ENCODE measurements around the gene TSEN2.

GRCh38 chr3:12473511-12473910, 10.8 kb upstream of the TSEN2 start:
- TF ChIP-seq CTCF (IDR thresholded peaks at IDR 0.05) (no peak), POLR2AphosphoS5 (IDR thresholded peaks at IDR 0.05) (no peak)

Data from stomach (tissue), 4 donors.